Naive thymus-derived CD8-positive, alpha-beta T cell (primary cell): ENCODE data around the gene AUTS2. TPM values are rescaled to one million over a fixed set of nuclear protein-coding genes. Genes with fewer than 3 reads are reported as not detected.

Experiments
- ATAC-seq, 2 donors: fragments of 150-1000 bp; cut with Tn5 transposase in 1 of 2; sonication (Bioruptor Pico), chemical (Tn5 transposase) in 1 of 2; 1 replicate in 1 of 2; 2 replicates in 1 of 2; pipeline ENCODE4 v1.10.0; 2021; ENCODE audit warnings: mild to moderate bottlenecking in 2 of 2, moderate library complexity in 2 of 2
- POLR2A ChIA-PET: fragments of 350-600 bp; sonication (Branson Sonifier 250); formaldehyde crosslinking; loops from one replicate; lab custom pipeline; 2021; ENCODE audit warnings: antibody characterized with exemption; lab: Charles Lee
- DNase-seq, 10 donors: peaks; one replicate each; pipeline versions ENCODE4 v3.0.0 to v3.0.0-alpha.2; 2020 to 2022
- H3K27ac Mint-ChIP-seq, 10 donors: one replicate each; pipeline ENCODE4 v1.8.0; 2020 to 2022; ENCODE audit warnings: mild to moderate bottlenecking in 10 of 10, mixed read lengths in 10 of 10, moderate library complexity in 4 of 10, inconsistent platforms in 1 of 10
- H3K27me3 Mint-ChIP-seq, 5 donors: one replicate each; pipeline ENCODE4 v1.8.0; 2021 to 2022; ENCODE audit warnings: mixed read lengths in 5 of 5
- H3K36me3 Mint-ChIP-seq, 3 donors: one replicate each; pipeline ENCODE4 v1.8.0; 2020 to 2022; ENCODE audit warnings: mixed read lengths in 3 of 3, mild to moderate bottlenecking in 2 of 3, inconsistent platforms in 1 of 3
- H3K4me1 Mint-ChIP-seq, 4 donors: one replicate each; pipeline ENCODE4 v1.8.0; 2021 to 2022; ENCODE audit warnings: mixed read lengths in 4 of 4
- H3K4me3 Mint-ChIP-seq, 10 donors: one replicate each; pipeline ENCODE4 v1.8.0; 2020 to 2022; ENCODE audit warnings: mild to moderate bottlenecking in 10 of 10, mixed read lengths in 10 of 10, moderate library complexity in 6 of 10, inconsistent platforms in 1 of 10
- H3K9me3 Mint-ChIP-seq, 9 donors: one replicate each; pipeline ENCODE4 v1.8.0; 2020 to 2022; ENCODE audit warnings: mixed read lengths in 9 of 9, mild to moderate bottlenecking in 3 of 9, inconsistent platforms in 1 of 9, moderate library complexity in 1 of 9
- polyA plus RNA-seq, 3 donors: library from polyadenylated mRNA; unstranded; fragments of 300-500 nt; fragmentation: Illumina TruSeq; gene quantifications; one replicate each; pipeline ENCODE4 v1.2.3, GENCODE V29; 2021
- total RNA-seq, 8 experiments: library from RNA in 2 of 8; stranded (reverse) in 2 of 8; gene quantifications; one replicate each; pipeline ENCODE4 v1.2.3 and lab custom pipeline; 2021 to 2026

AUTS2 gene
- total and polyA plus RNA-seq, 5 experiments from 2014 or later, result 0.36 to 4.6 (median 3.0) TPM

DNA sequence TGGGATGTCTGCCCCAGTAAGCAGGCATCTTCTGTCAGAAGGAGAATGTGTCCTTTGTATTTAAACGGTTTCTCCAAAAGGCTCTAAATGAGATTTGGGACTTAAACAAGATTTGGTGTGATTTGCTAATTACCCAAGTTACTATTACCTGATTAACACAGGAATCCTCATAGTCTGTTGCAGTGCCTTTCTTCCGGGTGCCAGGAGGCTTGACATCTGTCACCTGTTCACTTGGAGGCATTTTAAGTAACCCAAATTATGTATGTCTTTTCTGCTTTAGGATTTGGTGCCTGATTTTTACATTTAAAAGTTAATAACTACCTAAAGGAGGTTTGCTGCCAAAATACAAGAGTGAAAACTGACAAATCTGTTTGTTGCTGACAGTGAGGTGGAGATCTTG, 945.7 kb downstream of the AUTS2 start:
- POLR2A ChIA-PET, result no interaction called here
- Mint-ChIP-seq H3K27me3 (peaks cover 0 to 10% (median 0%) of the 10 kb centered on the region in 5 donors), H3K27ac (no peak overlapping the region), H3K4me1 (peaks cover 0 to 6% (median 0%) of the 10 kb centered on the region in 4 donors), H3K9me3 (peaks cover 0 to 3% (median 0%) of the 10 kb centered on the region in 9 donors), H3K4me3 (no peak overlapping the region), H3K36me3 (no peaks in the 10 kb centered on the region)
- DNase-seq, result no peak
- ATAC-seq, result no peak

GRCh38 chr7:70545214-70545613, 946.9 kb downstream of the AUTS2 start:
- peaks cover 0 to 3% (median 0%) of the 10 kb centered on the region in 9 donors for H3K9me3 Mint-ChIP-seq
- H3K27me3 Mint-ChIP-seq, result peaks cover 0 to 10% (median 0%) of the 10 kb centered on the region in 5 donors
- POLR2A ChIA-PET, result no interaction called here
- no peaks in the 10 kb centered on the region for H3K36me3 Mint-ChIP-seq
- DNase-seq, result no peak
- no peak overlapping the region for H3K4me3 Mint-ChIP-seq
- ATAC-seq, result no peak
- no peak overlapping the region for H3K27ac Mint-ChIP-seq
- peaks cover 0 to 6% (median 0%) of the 10 kb centered on the region in 4 donors for H3K4me1 Mint-ChIP-seq

DNA sequence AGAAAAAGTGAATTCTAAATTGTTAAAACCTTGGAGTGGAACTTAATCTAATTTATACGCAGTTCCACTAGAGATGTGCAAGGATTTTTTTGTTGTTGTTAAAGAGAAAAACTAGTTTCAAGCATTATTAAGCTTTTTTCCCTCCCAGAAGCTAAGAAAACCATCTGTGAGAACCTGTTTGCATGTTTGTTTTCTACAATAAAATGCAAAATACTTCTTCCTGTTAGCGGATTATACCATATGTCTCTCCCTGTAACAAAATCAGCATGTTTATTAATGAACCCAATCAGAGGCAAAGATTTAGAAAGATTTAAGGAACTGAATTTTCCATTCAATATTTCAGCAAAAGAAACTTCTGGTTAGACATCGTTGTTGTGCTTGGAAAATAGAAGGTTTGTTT, 953.9 kb downstream of the AUTS2 start:
- ATAC-seq, result no peak
- peaks cover 0 to 2% (median 0%) of the 10 kb centered on the region in 5 donors for H3K27me3 Mint-ChIP-seq
- no peak overlapping the region for H3K27ac Mint-ChIP-seq
- no peak overlapping the region for H3K4me3 Mint-ChIP-seq
- H3K4me1 Mint-ChIP-seq, result no peaks in the 10 kb centered on the region
- H3K36me3 Mint-ChIP-seq, result no peaks in the 10 kb centered on the region
- DNase-seq, result no peak
- H3K9me3 Mint-ChIP-seq, result peaks cover 0 to 3% (median 0%) of the 10 kb centered on the region in 9 donors
- POLR2A ChIA-PET, result no interaction called here

DNA sequence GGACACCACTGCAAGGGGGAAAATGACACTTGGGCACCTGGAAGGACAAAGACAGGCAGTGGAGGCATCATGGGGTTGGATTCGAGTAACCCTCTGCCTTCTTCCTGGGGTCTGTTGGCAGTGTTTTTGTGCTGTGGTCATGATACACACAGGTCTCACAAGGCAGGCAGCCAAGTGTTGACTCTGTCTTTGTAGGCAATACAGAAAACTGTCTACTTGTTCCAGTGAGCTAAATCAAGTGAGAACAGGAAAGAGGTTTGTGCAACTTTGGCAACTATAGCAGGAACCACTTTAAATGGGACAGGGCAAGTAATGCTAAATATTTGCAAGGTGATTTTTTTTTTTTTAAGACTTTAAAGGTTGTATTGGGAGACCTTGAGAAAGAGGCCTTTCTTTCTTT, 955.1 kb downstream of the AUTS2 start:
- ATAC-seq (no peak), DNase-seq (no peak)
- Mint-ChIP-seq H3K4me1 (no peaks in the 10 kb centered on the region), H3K9me3 (peaks cover 0 to 1% (median 0%) of the 10 kb centered on the region in 9 donors), H3K4me3 (no peak overlapping the region), H3K36me3 (no peaks in the 10 kb centered on the region), H3K27ac (no peak overlapping the region), H3K27me3 (peaks cover 0 to 2% (median 0%) of the 10 kb centered on the region in 5 donors)
- POLR2A ChIA-PET, result interaction anchor here (0.7 kb wide), 1 partner anchor 812 kb away, joined by 5 read pairs; no protein-coding TSS in a partner anchor

GRCh38 chr7:70554646-70555045, 956.4 kb downstream of the AUTS2 start:
- DNase-seq (no peak), ATAC-seq (no peak)
- Mint-ChIP-seq H3K27me3 (peaks cover 0 to 2% (median 0%) of the 10 kb centered on the region in 5 donors), H3K9me3 (peaks cover 0 to 13% (median 4%) of the 10 kb centered on the region in 9 donors), H3K4me1 (no peaks in the 10 kb centered on the region), H3K36me3 (peaks cover 0 to 8% (median 0%) of the 10 kb centered on the region in 3 donors), H3K27ac (no peak overlapping the region), H3K4me3 (no peak overlapping the region)
- POLR2A ChIA-PET, result no interaction called here

GRCh38 chr7:70556761-70557160, 958.5 kb downstream of the AUTS2 start:
- DNase-seq (no peak), ATAC-seq (no peak)
- Mint-ChIP-seq H3K9me3 (peaks cover 0 to 20% (median 9%) of the 10 kb centered on the region in 9 donors), H3K4me3 (no peak overlapping the region), H3K36me3 (peaks cover 0 to 15% (median 2%) of the 10 kb centered on the region in 3 donors), H3K27ac (peak overlapping the region in 1 of 10 donors; percentile 23), H3K4me1 (no peaks in the 10 kb centered on the region), H3K27me3 (peaks cover 0 to 4% (median 0%) of the 10 kb centered on the region in 5 donors)
- POLR2A ChIA-PET, result no interaction called here

DNA sequence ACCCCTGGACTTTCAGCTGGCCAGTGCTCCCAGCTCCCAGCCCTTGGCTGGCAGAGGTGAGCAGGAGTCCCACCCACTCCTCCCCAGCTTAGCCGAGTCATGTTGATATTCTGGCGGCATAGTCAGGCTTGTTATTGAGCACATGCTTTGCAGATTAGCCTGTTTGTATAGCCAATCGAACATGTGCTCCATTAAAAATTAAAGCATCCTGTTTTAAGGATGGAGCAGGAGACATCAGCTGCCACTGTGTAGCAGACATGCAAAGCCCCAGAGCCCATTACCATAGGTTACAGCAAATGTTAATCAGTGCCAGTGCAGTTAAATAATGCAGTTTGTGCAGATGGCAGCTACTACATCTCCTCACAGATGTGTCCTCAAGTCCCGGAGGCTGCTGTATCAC, 959.1 kb downstream of the AUTS2 start:
- no peaks in the 10 kb centered on the region for H3K4me1 Mint-ChIP-seq
- DNase-seq (no peak), ATAC-seq (no peak)
- no peak overlapping the region for H3K4me3 Mint-ChIP-seq
- no peak overlapping the region for H3K27ac Mint-ChIP-seq
- peaks cover 0 to 15% (median 2%) of the 10 kb centered on the region in 3 donors for H3K36me3 Mint-ChIP-seq
- H3K27me3 Mint-ChIP-seq, result peaks cover 0 to 7% (median 0%) of the 10 kb centered on the region in 5 donors
- POLR2A ChIA-PET, result no interaction called here
- peaks cover 0 to 20% (median 9%) of the 10 kb centered on the region in 9 donors for H3K9me3 Mint-ChIP-seq

GRCh38 chr7:70559815-70560214, 961.5 kb downstream of the AUTS2 start:
- no peaks in the 10 kb centered on the region for H3K4me1 Mint-ChIP-seq
- H3K9me3 Mint-ChIP-seq, result peaks cover 0 to 20% (median 9%) of the 10 kb centered on the region in 9 donors
- no peak for DNase-seq
- no peak overlapping the region for H3K27ac Mint-ChIP-seq
- peaks cover 0 to 15% (median 2%) of the 10 kb centered on the region in 3 donors for H3K36me3 Mint-ChIP-seq
- H3K4me3 Mint-ChIP-seq, result no peak overlapping the region
- peaks cover 0 to 11% (median 0%) of the 10 kb centered on the region in 5 donors for H3K27me3 Mint-ChIP-seq
- POLR2A ChIA-PET, result no interaction called here
- ATAC-seq, result no peak

- DNase-seq (no peak), ATAC-seq (no peak)
- Mint-ChIP-seq H3K4me1 (no peaks in the 10 kb centered on the region), H3K27ac (no peak overlapping the region), H3K4me3 (no peak overlapping the region), H3K27me3 (peaks cover 0 to 11% (median 0%) of the 10 kb centered on the region in 5 donors), H3K36me3 (peaks cover 0 to 13% (median 2%) of the 10 kb centered on the region in 3 donors), H3K9me3 (peaks cover 0 to 15% (median 8%) of the 10 kb centered on the region in 9 donors)
- POLR2A ChIA-PET, result no interaction called here
These were observed 965.7 kb downstream of the AUTS2 start for GRCh38 chr7:70563960-70564359.

GRCh38 chr7:70565721-70566370, 967.6 kb downstream of the AUTS2 start:
- no peaks in the 10 kb centered on the region for H3K36me3 Mint-ChIP-seq
- H3K27ac Mint-ChIP-seq, result no peak overlapping the region

DNA sequence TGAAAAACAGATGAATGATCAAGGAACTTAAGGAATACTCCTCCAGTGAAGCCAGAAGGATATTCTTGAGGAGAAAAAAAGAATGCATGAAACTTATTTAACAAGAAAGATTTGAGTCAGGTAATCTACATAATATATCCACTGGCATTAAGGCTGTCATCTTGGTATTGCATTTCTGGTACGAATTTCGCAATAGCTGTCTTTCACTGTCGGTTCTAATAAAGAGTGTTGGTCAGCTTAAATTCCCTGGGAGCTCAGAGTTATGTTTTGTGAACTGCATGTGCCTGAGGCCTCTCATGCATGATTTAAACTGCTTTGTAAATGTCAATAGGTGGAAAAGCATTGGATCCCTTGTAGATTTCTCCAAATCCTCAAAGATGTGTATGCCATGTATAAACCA, 968.4 kb downstream of the AUTS2 start:
- POLR2A ChIA-PET, result no interaction called here

More at GRCh38 chr7:70565721-70566370, 967.6 kb downstream of the AUTS2 start:
- Mint-ChIP-seq H3K4me3 (no peak overlapping the region), H3K27me3 (peaks cover 0 to 7% (median 0%) of the 10 kb centered on the region in 5 donors), H3K4me1 (no peaks in the 10 kb centered on the region), H3K9me3 (no peaks in the 10 kb centered on the region)
- DNase-seq (no peak), ATAC-seq (no peak)
- POLR2A ChIA-PET, result no interaction called here

GRCh38 chr7:70568674-70569334, 970.5 kb downstream of the AUTS2 start:
- Mint-ChIP-seq H3K36me3 (no peaks in the 10 kb centered on the region), H3K4me3 (no peak overlapping the region), H3K9me3 (no peaks in the 10 kb centered on the region), H3K27me3 (no peaks in the 10 kb centered on the region), H3K4me1 (no peaks in the 10 kb centered on the region), H3K27ac (no peak overlapping the region)
- POLR2A ChIA-PET, result no interaction called here
- DNase-seq (no peak), ATAC-seq (no peak)

More for the DNA sequence above, 968.4 kb downstream of the AUTS2 start:
- no peaks in the 10 kb centered on the region for H3K9me3 Mint-ChIP-seq
- ATAC-seq (no peak), DNase-seq (no peak)
- no peaks in the 10 kb centered on the region for H3K4me1 Mint-ChIP-seq
- peaks cover 0 to 7% (median 0%) of the 10 kb centered on the region in 5 donors for H3K27me3 Mint-ChIP-seq
- H3K36me3 Mint-ChIP-seq, result no peaks in the 10 kb centered on the region
- no peak overlapping the region for H3K4me3 Mint-ChIP-seq
- no peak overlapping the region for H3K27ac Mint-ChIP-seq

DNA sequence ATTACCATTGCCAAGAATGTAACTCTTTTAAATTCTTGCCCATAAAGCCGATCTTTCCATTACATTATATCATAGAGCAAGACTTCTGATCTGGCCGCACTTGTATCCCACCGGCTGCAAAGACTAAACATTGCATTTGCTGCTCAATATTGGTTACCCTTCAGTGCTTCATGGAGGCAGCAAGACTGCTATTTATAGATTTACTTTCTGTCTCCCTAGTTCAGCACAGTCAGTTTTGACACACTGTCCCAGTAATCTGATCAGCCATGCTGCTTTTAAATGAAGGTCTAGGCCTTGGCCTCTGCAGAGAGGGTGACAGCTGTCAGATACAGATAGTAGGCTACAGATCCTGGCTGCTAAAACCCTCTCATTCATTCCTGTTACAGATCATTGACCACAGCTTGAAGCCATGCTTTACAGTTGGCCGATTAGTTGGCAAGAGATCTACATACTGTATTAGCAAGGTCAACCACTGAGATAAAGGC, 971.1 kb downstream of the AUTS2 start:
- no peaks in the 10 kb centered on the region for H3K9me3 Mint-ChIP-seq
- POLR2A ChIA-PET, result no interaction called here
- ATAC-seq, result no peak
- no peak overlapping the region for H3K27ac Mint-ChIP-seq
- H3K4me1 Mint-ChIP-seq, result no peaks in the 10 kb centered on the region
- H3K36me3 Mint-ChIP-seq, result no peaks in the 10 kb centered on the region
- DNase-seq, result no peak
- no peaks in the 10 kb centered on the region for H3K27me3 Mint-ChIP-seq
- H3K4me3 Mint-ChIP-seq, result no peak overlapping the region
